NCI-H1436 treated with DMSO at 0.1 percent for 48 hours (cell line): ENCODE results near the gene HPSE2.
"Not testable (repeated sequence)": the region's sequence is repeated elsewhere in the genome, so short reads cannot be mapped to it uniquely, and the experiment has no call there.

Experiments
- DNase-seq: peaks from one replicate; lab custom pipeline; 2025; lab: John Stamatoyannopoulos, UW

The HPSE2 gene

GRCh38 chr10:99161165-99161564, 74.5 kb downstream of the HPSE2 start:
- DNase-seq, result no peak

GRCh38 chr10:99143651-99144050, 92.0 kb downstream of the HPSE2 start:
- no peak for DNase-seq

- no peak for DNase-seq
Measured at GRCh38 chr10:99143011-99143410, 92.6 kb downstream of the HPSE2 start.

GRCh38 chr10:99132897-99133296, 102.8 kb downstream of the HPSE2 start:
- DNase-seq, result not testable (repeated sequence)

GRCh38 chr10:99125879-99126278, 109.8 kb downstream of the HPSE2 start:
- no peak for DNase-seq

GRCh38 chr10:99124376-99124775, 111.3 kb downstream of the HPSE2 start:
- DNase-seq, result no peak

GRCh38 chr10:99123851-99124250, 111.8 kb downstream of the HPSE2 start:
- DNase-seq, result no peak

GRCh38 chr10:99123336-99123735, 112.3 kb downstream of the HPSE2 start:
- DNase-seq, result no peak

GRCh38 chr10:99119258-99119748, 116.3 kb downstream of the HPSE2 start:
- DNase-seq, result no peak

GRCh38 chr10:99115703-99116102, 119.9 kb downstream of the HPSE2 start:
- DNase-seq, result no peak

- no peak for DNase-seq
Measured at GRCh38 chr10:99085358-99085757, 150.3 kb downstream of the HPSE2 start.

- DNase-seq, result no peak
Measured at GRCh38 chr10:99084161-99084560, 151.5 kb downstream of the HPSE2 start.

GRCh38 chr10:99080275-99080945, 155.2 kb downstream of the HPSE2 start:
- DNase-seq, result no peak

- DNase-seq, result no peak
Measured at GRCh38 chr10:99062591-99062990, 173.1 kb downstream of the HPSE2 start.

GRCh38 chr10:99058762-99059161, 176.9 kb downstream of the HPSE2 start:
- no peak for DNase-seq

GRCh38 chr10:99057936-99058690, 177.5 kb downstream of the HPSE2 start:
- DNase-seq, result no peak

GRCh38 chr10:99045671-99046070, 190.0 kb downstream of the HPSE2 start:
- DNase-seq, result no peak

GRCh38 chr10:99042051-99042771, 193.4 kb downstream of the HPSE2 start:
- no peak for DNase-seq

- no peak for DNase-seq
Measured at GRCh38 chr10:99041468-99041867, 194.2 kb downstream of the HPSE2 start.

GRCh38 chr10:99013885-99014284, 221.8 kb downstream of the HPSE2 start:
- DNase-seq, result no peak

- no peak for DNase-seq
Measured at GRCh38 chr10:99010286-99010685, 225.4 kb downstream of the HPSE2 start.

GRCh38 chr10:99008054-99008453, 227.6 kb downstream of the HPSE2 start:
- no peak for DNase-seq

- no peak for DNase-seq
Measured at GRCh38 chr10:99007457-99007856, 228.2 kb downstream of the HPSE2 start.
